H1 (cell line): ENCODE measurements around the gene HOXB6. TPM values are rescaled to one million over a fixed set of nuclear protein-coding genes. Genes with fewer than 3 reads are reported as not detected.

Experiments used
- GTF2F1 ChIP-seq: IDR thresholded peaks from 2 replicates; pipeline ENCODE4 v1.6.1; 2012; ENCODE audit warnings: low read depth, low read length, improper control_type of control experiment, borderline replicate concordance
- JUND ChIP-seq: IDR thresholded peaks from 2 replicates; pipeline ENCODE4 v1.6.1; 2011; ENCODE audit warnings: mild to moderate bottlenecking, improper control_type of control experiment, low read length
- polyA plus RNA-seq, 7 experiments: library from polyadenylated mRNA; depleted of rRNA in 3 of 7; stranded (reverse) in 5 of 7; unstranded in 2 of 7; fragments of >200 nt in 5 of 7; fragments of 200-250 nt in 2 of 7; gene quantifications; 1 replicate in 5 of 7; 2 replicates in 1 of 7; 4 replicates in 1 of 7; pipeline versions ENCODE4 v1.2.1 to v1.2.3, GENCODE V29; 2011 to 2013; ENCODE audit warnings: missing spikeins in 2 of 7, mixed read lengths in 2 of 7
- total RNA-seq: library from RNA; stranded (reverse); fragmentation: NEBNext Ultra II Directional; extraction: Animal tissue kit (Norgen Biotek cat#: 25700); gene quantifications from 2 replicates; pipeline ENCODE4 v1.2.1, GENCODE V29; 2021

HOXB6 gene
- total and polyA plus RNA-seq, 2 of the 8 experiments (the other 6 are each of a cell fraction or from before 2014, with no cell fraction given) = not detected

DNA sequence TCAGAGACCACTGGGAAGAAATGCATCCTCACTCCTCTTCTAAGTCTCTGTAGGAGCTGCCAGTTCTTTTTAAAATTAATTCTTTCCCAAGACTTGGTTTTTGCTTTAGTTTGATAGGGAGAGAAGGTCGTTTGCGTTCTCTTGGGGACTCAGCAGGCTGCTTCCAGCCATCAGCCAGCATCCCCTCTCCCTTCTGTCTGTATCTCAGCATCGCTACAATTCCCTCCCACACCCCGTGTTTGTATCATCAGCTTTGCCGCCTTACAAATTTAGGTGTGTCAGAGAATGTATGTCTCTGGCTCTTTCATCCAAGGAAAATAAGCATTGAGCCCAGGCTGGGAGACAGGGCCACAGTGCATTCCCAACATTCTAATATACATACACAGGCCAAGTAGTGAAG lies 5.4 kb downstream of the HOXB6 start (continued):
- TF ChIP-seq JUND (no peak), GTF2F1 (no peak)
